K562 (cell line): ENCODE measurements around the gene SLC6A4. TPM values are rescaled to one million over a fixed set of nuclear protein-coding genes. Genes with fewer than 3 reads are reported as not detected.

Source experiments
- ATAC-seq: fragments of 200-7000 bp; cut with Tn5 transposase; 3 replicates; pipeline ENCODE4 v1.9.1; 2020; ENCODE audit warnings: moderate library complexity
- BruUV-seq: library from RNA; stranded (reverse); fragments of 400-500 nt; replicated peaks from 2 replicates; lab custom pipeline; 2021; lab: Mats Ljungman, UMichigan
- CTCF ChIA-PET: fragments of 300-600 bp; formaldehyde crosslinking; extraction: SDS; loops from one replicate; lab custom pipeline; 2021; ENCODE audit warnings: low intra/inter-chr PET ratio; lab: Yijun Ruan, JAX
- POLR2A ChIA-PET: fragments of 300-600, 350-650 bp; sonication (Branson Sonifier 250); formaldehyde crosslinking; extraction: SDS; loops from one replicate; lab custom pipeline; 2021; ENCODE audit warnings: antibody characterized with exemption, inconsistent platforms; lab: Yijun Ruan, JAX
- DNase-seq, 4 experiments: peaks; one replicate each; pipeline versions ENCODE4 v3.0.0 to v3.0.0-alpha.2; 2011 to 2018; ENCODE audit warnings: low spot score in 3 of 4, mixed read lengths in 3 of 4; ENCODE audit errors: extremely low read depth in 1 of 4
- FAIRE-seq: peaks from 2 replicates; lab custom pipeline; 2011; peaks lifted over from hg19 to GRCh38; lab: Jason Lieb, UNC
- H2AFZ ChIP-seq: 2 replicates; pipeline ENCODE4 v1.6.0; 2011; ENCODE audit warnings: low read depth, low read length, control low read depth, inconsistent platforms
- H3K27ac ChIP-seq: fragments of 200-600 bp; 3 replicates; pipeline ENCODE4 v1.8.0; 2011; ENCODE audit warnings: low read depth, mild to moderate bottlenecking, control low read depth, inconsistent platforms, low read length, moderate library complexity, mixed read lengths; ENCODE audit errors: extremely low read depth
- H3K27me3 ChIP-seq, 2 experiments: fragments of 300-600 bp in 1 of 2; 2 replicates in 1 of 2; 3 replicates in 1 of 2; pipeline versions ENCODE4 v1.6.0 to v1.8.0; 2011; ENCODE audit warnings: inconsistent platforms in 2 of 2, low read length in 2 of 2, mild to moderate bottlenecking in 1 of 2, mixed read lengths in 1 of 2, moderate library complexity in 1 of 2; ENCODE audit not compliant: control insufficient read depth in 2 of 2, insufficient read depth in 2 of 2
- H3K36me3 ChIP-seq: fragments of 300-600 bp; 3 replicates; pipeline ENCODE4 v1.8.0; 2011; ENCODE audit warnings: mild to moderate bottlenecking, low read length, inconsistent platforms; ENCODE audit not compliant: control insufficient read depth, insufficient read depth
- H3K4me1 ChIP-seq, 2 experiments: fragments of 200-600 bp in 1 of 2; replicated peaks in 1 of 2; 2 replicates in 1 of 2; 3 replicates in 1 of 2; pipeline versions ENCODE4 v1.5.1 to v1.8.0; 2011; ENCODE audit warnings: inconsistent platforms in 2 of 2, low read length in 2 of 2, mild to moderate bottlenecking in 1 of 2, mixed read lengths in 1 of 2, moderate library complexity in 1 of 2; ENCODE audit not compliant: control insufficient read depth in 2 of 2, insufficient read depth in 2 of 2
- H3K4me2 ChIP-seq: 2 replicates; pipeline ENCODE4 v1.6.1; 2011; ENCODE audit warnings: low read length, control low read depth, inconsistent platforms, mixed read lengths; ENCODE audit not compliant: insufficient read depth
- H3K4me3 ChIP-seq: fragments of 200-600 bp; sonication (generic), shearing (Covaris generic); 2 replicates; pipeline ENCODE4 v1.5.1; 2016; ENCODE audit warnings: control low read depth, inconsistent platforms
- H3K79me2 ChIP-seq: fragments of 200-600 bp; 3 replicates; pipeline ENCODE4 v1.8.0; 2011; ENCODE audit warnings: low read length, inconsistent platforms; ENCODE audit not compliant: control insufficient read depth, insufficient read depth
- H3K9ac ChIP-seq, 2 experiments: 2 replicates each; pipeline versions ENCODE4 v1.6.0 to v1.6.1; 2011; ENCODE audit warnings: low read depth in 2 of 2, low read length in 2 of 2, control low read depth in 1 of 2, inconsistent platforms in 1 of 2, mild to moderate bottlenecking in 1 of 2, mixed read lengths in 1 of 2; ENCODE audit not compliant: insufficient read depth in 1 of 2
- H3K9me1 ChIP-seq: one replicate; pipeline ENCODE4 v1.6.0; 2011; ENCODE audit warnings: inconsistent platforms, mild to moderate bottlenecking, low read length, moderate library complexity; ENCODE audit not compliant: control insufficient read depth, insufficient read depth
- H3K9me3 ChIP-seq: replicated peaks from 2 replicates; pipeline ENCODE4 v1.5.1; 2011; ENCODE audit warnings: low read depth, low read length, inconsistent platforms; ENCODE audit not compliant: control insufficient read depth, insufficient read depth
- H4K20me1 ChIP-seq: replicated peaks from 2 replicates; pipeline ENCODE4 v1.6.1; 2011; ENCODE audit warnings: low read length, inconsistent platforms, mixed read lengths; ENCODE audit not compliant: control insufficient read depth, insufficient read depth
- CBX5 ChIP-seq: IDR thresholded peaks from 2 replicates; pipeline ENCODE4 v1.6.1; 2014; ENCODE audit warnings: low read depth, borderline replicate concordance
- KDM2B ChIP-seq: fragments of 250-450 bp; sonication (Bioruptor Pico); IDR thresholded peaks from 2 replicates; pipeline ENCODE4 v1.8.0; 2021; ENCODE audit warnings: mild to moderate bottlenecking, moderate library complexity
- RAD21 ChIP-seq, 2 experiments: fragments of 250-450 bp in 1 of 2; fragments of 450-650 bp in 1 of 2; sonication (Bioruptor Pico) in 1 of 2; formaldehyde crosslinking in 1 of 2; IDR thresholded peaks in 1 of 2; conservative IDR thresholded peaks in 1 of 2; 2 replicates each; pipeline versions ENCODE4 v1.4.0 to v1.8.0; 2020 to 2022; ENCODE audit warnings: mild to moderate bottlenecking in 2 of 2, moderate library complexity in 1 of 2
- WGBS: fragments of 100-300 bp; shearing (Covaris generic); methylation state at CpG from one replicate; pipeline ENCODE4 v1.1.6; 2016; ENCODE audit warnings: low coverage, mixed read lengths; ENCODE audit not compliant: insufficient coverage; ENCODE audit errors: missing lambda C conversion rate; 5-methylcytosine and 5-hydroxymethylcytosine counted together
- in situ Hi-C: fragments of 300-500 bp; cut with MboI; formaldehyde crosslinking; loops from 4 replicates; pipeline ENCODE4 v1.15.0; 2018; ENCODE audit warnings: inconsistent platforms, mixed read lengths
- intact Hi-C: fragments of 100-400 bp; cut with micrococcal nuclease; formaldehyde crosslinking; loops from 2 replicates; pipeline ENCODE4 v1.14.2; 2022
- polyA plus RNA-seq, 8 experiments: library from polyadenylated mRNA; depleted of rRNA in 4 of 8; stranded (reverse) in 5 of 8; unstranded in 3 of 8; fragments of >200 nt; fragmentation: Nextera tagmentation in 2 of 8; fragmentation: Illumina TruSeq in 1 of 8; extraction: Ambion mirVana in 2 of 8; extraction: Trizol in 1 of 8; gene quantifications; 2 replicates each; pipeline versions ENCODE4 v1.2.1 to v1.2.3, GENCODE V29; 2011 to 2014; ENCODE audit warnings: inconsistent platforms in 1 of 8, missing spikeins in 1 of 8
- total RNA-seq, 7 experiments: library from RNA; depleted of rRNA in 6 of 7; stranded (reverse); fragments of >200 nt in 6 of 7; fragmentation: Illumina TruSeq in 2 of 7; extraction: Trizol in 2 of 7; gene quantifications; 2 replicates each; pipeline versions ENCODE4 v1.2.1 to v1.2.3, GENCODE V29; 2011 to 2021; ENCODE audit warnings: low replicate concordance in 1 of 7
- TF ChIP-seq, protein P1 (sequence below): fragments of 450-650 bp; formaldehyde crosslinking; IDR thresholded peaks from 2 replicates; pipeline ENCODE4 v1.4.0; 2022; ENCODE audit warnings: missing genetic modification characterization
- TF ChIP-seq, protein P2 (sequence below): sonication (generic); formaldehyde crosslinking; IDR thresholded peaks from 2 replicates; pipeline ENCODE4 v1.8.0; 2022; ENCODE audit warnings: mild to moderate bottlenecking, missing genetic modification reagents

SLC6A4 gene
- total and polyA plus RNA-seq, 9 of the 15 experiments (the other 6 are each of a cell fraction or from before 2014, with no cell fraction given): 0.05 to 0.09 (median 0.07) TPM; not detected in 6

GRCh38 chr17:30240177-30240576 lies 4.7 kb upstream of the SLC6A4 start:
- Histone ChIP-seq H3K9me3 (no peaks in the 10 kb centered on the region), H3K4me3 (no peak overlapping the region), H3K36me3 (no peaks in the 10 kb centered on the region), H3K4me1 (peaks cover 5 to 29% of the 10 kb centered on the region in 2 experiments; a peak in 4 of 5 replicates)
- 30% methylated on average over 8 of the region's 8 CpGs for WGBS
- no peak for DNase-seq
- POLR2A ChIA-PET: interaction anchor here (0.6 kb wide), 1 partner anchor 40 kb away, joined by 3 read pairs; no protein-coding TSS in a partner anchor
- TF ChIP-seq, protein P1, sequence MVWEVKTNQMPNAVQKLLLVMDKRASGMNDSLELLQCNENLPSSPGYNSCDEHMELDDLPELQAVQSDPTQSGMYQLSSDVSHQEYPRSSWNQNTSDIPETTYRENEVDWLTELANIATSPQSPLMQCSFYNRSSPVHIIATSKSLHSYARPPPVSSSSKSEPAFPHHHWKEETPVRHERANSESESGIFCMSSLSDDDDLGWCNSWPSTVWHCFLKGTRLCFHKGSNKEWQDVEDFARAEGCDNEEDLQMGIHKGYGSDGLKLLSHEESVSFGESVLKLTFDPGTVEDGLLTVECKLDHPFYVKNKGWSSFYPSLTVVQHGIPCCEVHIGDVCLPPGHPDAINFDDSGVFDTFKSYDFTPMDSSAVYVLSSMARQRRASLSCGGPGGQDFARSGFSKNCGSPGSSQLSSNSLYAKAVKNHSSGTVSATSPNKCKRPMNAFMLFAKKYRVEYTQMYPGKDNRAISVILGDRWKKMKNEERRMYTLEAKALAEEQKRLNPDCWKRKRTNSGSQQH: no peak
- TF ChIP-seq, protein P2, sequence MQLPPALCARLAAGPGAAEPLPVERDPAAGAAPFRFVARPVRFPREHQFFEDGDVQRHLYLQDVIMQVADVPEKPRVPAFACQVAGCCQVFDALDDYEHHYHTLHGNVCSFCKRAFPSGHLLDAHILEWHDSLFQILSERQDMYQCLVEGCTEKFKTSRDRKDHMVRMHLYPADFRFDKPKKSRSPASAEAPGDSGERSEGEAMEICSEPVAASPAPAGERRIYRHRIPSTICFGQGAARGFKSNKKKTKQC (CRISPR knock-in tag): no peak
- 0 out of 2 replicates have a peak, but pooled peaks have one; percentile 38 for TF ChIP-seq CBX5
- TF ChIP-seq KDM2B (CRISPR knock-in tag): no peak
- no peak for TF ChIP-seq RAD21 (CRISPR knock-in tag; conservative IDR thresholded peaks at IDR 0.05 in 1 of 2, IDR thresholded peaks at IDR 0.05 in 1 of 2)
- TF ChIP-seq, all 486 proteins: peak for 1
- H3K9me1 ChIP-seq: peaks cover 3% of the 10 kb centered on the region
- no peak overlapping the region for H2AFZ ChIP-seq
- peaks cover 6% of the 10 kb centered on the region; the same call in 1 of the 2 replicates for H4K20me1 ChIP-seq
- CTCF ChIA-PET: no interaction called here
- intact Hi-C loops: no loop called here
- H3K4me2 ChIP-seq: no peak overlapping the region
- no peak for ATAC-seq
- peaks cover 13 to 28% of the 10 kb centered on the region in 2 experiments; a peak in 4 of 5 replicates for H3K27me3 ChIP-seq
- no peaks in the 10 kb centered on the region for H3K79me2 ChIP-seq
- no TSS peak for BruUV-seq
- FAIRE-seq: no peak
- in situ Hi-C loops: no loop called here
- no peak overlapping the region for H3K9ac ChIP-seq
- no peak overlapping the region for H3K27ac ChIP-seq
